ENCODE data around the gene PCYT1A. TPM values are rescaled to one million over a fixed set of nuclear protein-coding genes. Genes with fewer than 3 reads are reported as not detected.
"Not testable (repeated sequence)": the region's sequence is repeated elsewhere in the genome, so short reads cannot be mapped to it uniquely, and the experiment has no call there.

PCYT1A gene
- total and polyA plus RNA-seq, 2 of the 13 experiments (the other 11 are each of a cell fraction or from before 2014, with no cell fraction given), result 26.4 to 45.3 TPM

- TF ChIP-seq POLR2G (IDR thresholded peaks at IDR 0.05; ENCODE audit: low read depth, low read length) (no peak), KDM5B (CRISPR knock-in tag; IDR thresholded peaks at IDR 0.05; ENCODE audit: borderline replicate concordance) (no peak), ZKSCAN8 (CRISPR knock-in tag; IDR thresholded peaks at IDR 0.05; ENCODE audit: borderline replicate concordance) (no peak), KLF15 (CRISPR knock-in tag; IDR thresholded peaks at IDR 0.05; ENCODE audit: borderline replicate concordance) (no peak), MIXL1 (CRISPR knock-in tag; IDR thresholded peaks at IDR 0.05) (no peak), HIVEP1 (CRISPR knock-in tag; IDR thresholded peaks at IDR 0.05) (no peak), HNF4A (CRISPR knock-in tag; IDR thresholded peaks at IDR 0.05) (no peak), U2AF2 (IDR thresholded peaks at IDR 0.05; ENCODE audit: low read depth, low read length) (no peak), ZNF777 (CRISPR knock-in tag; IDR thresholded peaks at IDR 0.05) (no peak), ZBTB49 (CRISPR knock-in tag; IDR thresholded peaks at IDR 0.05; ENCODE audit: borderline replicate concordance) (no peak), ZFP1 (CRISPR knock-in tag; IDR thresholded peaks at IDR 0.05) (no peak)
- TF ChIP-seq, protein P1, sequence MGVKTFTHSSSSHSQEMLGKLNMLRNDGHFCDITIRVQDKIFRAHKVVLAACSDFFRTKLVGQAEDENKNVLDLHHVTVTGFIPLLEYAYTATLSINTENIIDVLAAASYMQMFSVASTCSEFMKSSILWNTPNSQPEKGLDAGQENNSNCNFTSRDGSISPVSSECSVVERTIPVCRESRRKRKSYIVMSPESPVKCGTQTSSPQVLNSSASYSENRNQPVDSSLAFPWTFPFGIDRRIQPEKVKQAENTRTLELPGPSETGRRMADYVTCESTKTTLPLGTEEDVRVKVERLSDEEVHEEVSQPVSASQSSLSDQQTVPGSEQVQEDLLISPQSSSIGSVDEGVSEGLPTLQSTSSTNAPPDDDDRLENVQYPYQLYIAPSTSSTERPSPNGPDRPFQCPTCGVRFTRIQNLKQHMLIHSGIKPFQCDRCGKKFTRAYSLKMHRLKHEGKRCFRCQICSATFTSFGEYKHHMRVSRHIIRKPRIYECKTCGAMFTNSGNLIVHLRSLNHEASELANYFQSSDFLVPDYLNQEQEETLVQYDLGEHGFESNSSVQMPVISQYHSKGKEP (CRISPR knock-in tag; IDR thresholded peaks at IDR 0.05), result no peak
- CTCF ChIA-PET (ENCODE audit: low intra/inter-chr PET ratio, low total read pairs), result no interaction called here
- ATAC-seq, result no peak
These were observed 102.6 kb downstream of the PCYT1A start for GRCh38 chr3:196184881-196185280.

GRCh38 chr3:196184169-196184432 is 103.4 kb downstream of the PCYT1A start:
- Histone ChIP-seq H3K27me3 (ENCODE audit: control insufficient read depth in 1 of 2, insufficient read depth in 2 of 2, low read length in 2 of 2) (peaks cover 3 to 20% of the 10 kb centered on the region in 2 experiments; a peak in 3 of 5 replicates), H3K4me1 (ENCODE audit: insufficient read depth, low read length) (peaks cover 14% of the 10 kb centered on the region)
- ATAC-seq; H3K4me3 ChIP-seq (replicated peaks in 1 of 3; ENCODE audit: insufficient read depth in 1 of 3, low read depth in 2 of 3, low read length in 3 of 3); intact Hi-C loops (cut with micrococcal nuclease; ENCODE audit: unreplicated experiment); H3K4me2 ChIP-seq (ENCODE audit: low read depth, low read length); H3K79me2 ChIP-seq (ENCODE audit: insufficient read depth, low read length); FAIRE-seq; H3K9me3 ChIP-seq (ENCODE audit: low read length); H3K9ac ChIP-seq (ENCODE audit: insufficient read depth, low read depth, low read length); BruUV-seq (replicated peaks); CTCF ChIA-PET (ENCODE audit: low intra/inter-chr PET ratio, low total read pairs); POLR2A ChIA-PET; in situ Hi-C loops (cut with HindIII; ENCODE audit: extremely low pct_ligation_motif_present, low pct_unique_long_range_greater_than_20kb); H2AFZ ChIP-seq (ENCODE audit: low read length); H3K27ac ChIP-seq (ENCODE audit: extremely low read length, insufficient read depth, low read length); H4K20me1 ChIP-seq (ENCODE audit: insufficient read depth, low read length); DNase-seq (ENCODE audit: low spot score); H3K36me3 ChIP-seq (replicated peaks in 1 of 2; ENCODE audit: control insufficient read depth in 1 of 2, insufficient read depth in 2 of 2, low read length in 2 of 2): not testable (repeated sequence)
- 36% methylated on average over 4 of the region's 4 CpGs for WGBS (ENCODE audit: low lambda C conversion rate)

More at GRCh38 chr3:196184881-196185280, 102.6 kb downstream of the PCYT1A start:
- Histone ChIP-seq H3K9ac (ENCODE audit: insufficient read depth, low read depth, low read length) (no peak overlapping the region), H3K27me3 (ENCODE audit: control insufficient read depth in 1 of 2, insufficient read depth in 2 of 2, low read length in 2 of 2) (peaks cover 3 to 12% of the 10 kb centered on the region in 2 experiments; a peak in 3 of 5 replicates), H3K9me3 (ENCODE audit: low read length) (no peaks in the 10 kb centered on the region), H3K4me3 (replicated peaks in 1 of 3; ENCODE audit: insufficient read depth in 1 of 3, low read depth in 2 of 3, low read length in 3 of 3) (no peak overlapping the region), H3K36me3 (replicated peaks in 1 of 2; ENCODE audit: control insufficient read depth in 1 of 2, insufficient read depth in 2 of 2, low read length in 2 of 2) (no peaks in the 10 kb centered on the region), H3K79me2 (ENCODE audit: insufficient read depth, low read length) (no peaks in the 10 kb centered on the region), H3K27ac (ENCODE audit: extremely low read length, insufficient read depth, low read length) (no peak overlapping the region), H4K20me1 (ENCODE audit: insufficient read depth, low read length) (no peaks in the 10 kb centered on the region), H2AFZ (ENCODE audit: low read length) (no peak overlapping the region), H3K4me1 (ENCODE audit: insufficient read depth, low read length) (peaks cover 14% of the 10 kb centered on the region), H3K4me2 (ENCODE audit: low read depth, low read length) (no peak overlapping the region)
- POLR2A ChIA-PET, result no interaction called here
- FAIRE-seq, result no peak
- in situ Hi-C loops (cut with HindIII; ENCODE audit: extremely low pct_ligation_motif_present, low pct_unique_long_range_greater_than_20kb) (no loop called here), intact Hi-C loops (cut with micrococcal nuclease; ENCODE audit: unreplicated experiment) (no loop called here)
- no peak for DNase-seq (ENCODE audit: low spot score)
- WGBS (ENCODE audit: low lambda C conversion rate), result 62% methylated on average over 7 of the region's 15 CpGs
- BruUV-seq (replicated peaks), result no TSS peak
